SK-MEL-5 (cell line): ENCODE data around the gene SLC35A1. TPM values are rescaled to one million over a fixed set of nuclear protein-coding genes. Genes with fewer than 3 reads are reported as not detected.

ENCODE experiments used
- small RNA-seq, 2 experiments: library from RNA; depleted of rRNA; stranded (forward); fragments of <200 nt; gene quantifications; one replicate each; pipeline ENCODE3, GENCODE V24; 2014
- total RNA-seq: library from RNA; depleted of rRNA; stranded (reverse); fragments of >200 nt; shearing (Covaris generic); gene quantifications from 2 replicates; pipeline ENCODE4 v1.2.3, GENCODE V29; 2014; rRNA removed

SLC35A1 gene
- total RNA-seq, 1 experiment from 2014 or later = 19.8 TPM

Small RNA genes lying within 50 kb of the gene (small RNA-seq; reads per million reads assigned to genes)
- gene AL049697.2 (0 reads per million in 2 experiments), gene RNU6-444P (0 reads per million in 2 experiments)

Other genes starting within 250 kb of the SLC35A1 start
- 7.4 and 8.8 TPM in 2 replicates for gene SMIM8, start 150.4 kb upstream of the SLC35A1 start, total RNA-seq
- gene GJB7, start 143.7 kb upstream of the SLC35A1 start, total RNA-seq = not detected in 2 replicates
- gene C6orf163, start 128.2 kb upstream of the SLC35A1 start, total RNA-seq = 1.3 and 1.4 TPM in 2 replicates
- gene CFAP206, start 65.0 kb upstream of the SLC35A1 start, total RNA-seq = 0.29 and 0.37 TPM in 2 replicates
- 32.5 and 36.5 TPM in 2 replicates for gene RARS2, start 117.0 kb downstream of the SLC35A1 start, total RNA-seq
- gene ORC3, start 117.2 kb downstream of the SLC35A1 start, total RNA-seq = 24.3 and 28.5 TPM in 2 replicates
- 10.7 and 11.3 TPM in 2 replicates for gene AKIRIN2, start 229.3 kb downstream of the SLC35A1 start, total RNA-seq